ENCODE measurements around the gene C10orf53.

The C10orf53 gene, protein sequence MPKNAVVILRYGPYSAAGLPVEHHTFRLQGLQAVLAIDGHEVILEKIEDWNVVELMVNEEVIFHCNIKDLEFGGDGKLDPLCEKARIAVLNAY

GRCh38 chr10:49679480-49679893 is at the start of gene C10orf53:
Gene C10orf53, plus strand, starts transcription at chr10:49679651. Its CDS starts 47 bp downstream, at chr10:49679698.
- peak; percentile 19 to 68 for DNase-seq

DNA sequence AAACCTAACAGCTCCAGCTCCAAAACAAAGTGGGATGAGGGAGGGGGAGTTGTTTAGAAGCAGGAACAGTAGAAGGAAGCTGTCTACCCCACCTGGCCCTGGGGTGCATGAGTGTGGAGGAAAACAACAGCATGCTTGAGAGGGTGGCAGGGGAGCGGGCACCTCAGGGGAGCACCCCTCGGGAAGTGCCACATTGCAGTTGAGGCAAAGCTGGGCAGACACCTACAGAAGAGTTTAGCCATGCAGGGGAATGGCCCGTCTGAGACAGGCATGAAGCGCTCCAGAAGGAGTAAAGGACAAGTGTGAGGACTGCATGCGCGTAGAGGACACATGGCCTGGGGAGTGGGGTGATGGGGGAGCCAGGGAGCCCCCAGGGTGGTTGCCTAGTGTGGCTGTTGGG is 47.5 kb upstream of the C10orf53 start:
- DNase-seq: no peak

- no peak for DNase-seq
Measured at GRCh38 chr10:49632406-49633317, 46.8 kb upstream of the C10orf53 start.

DNA sequence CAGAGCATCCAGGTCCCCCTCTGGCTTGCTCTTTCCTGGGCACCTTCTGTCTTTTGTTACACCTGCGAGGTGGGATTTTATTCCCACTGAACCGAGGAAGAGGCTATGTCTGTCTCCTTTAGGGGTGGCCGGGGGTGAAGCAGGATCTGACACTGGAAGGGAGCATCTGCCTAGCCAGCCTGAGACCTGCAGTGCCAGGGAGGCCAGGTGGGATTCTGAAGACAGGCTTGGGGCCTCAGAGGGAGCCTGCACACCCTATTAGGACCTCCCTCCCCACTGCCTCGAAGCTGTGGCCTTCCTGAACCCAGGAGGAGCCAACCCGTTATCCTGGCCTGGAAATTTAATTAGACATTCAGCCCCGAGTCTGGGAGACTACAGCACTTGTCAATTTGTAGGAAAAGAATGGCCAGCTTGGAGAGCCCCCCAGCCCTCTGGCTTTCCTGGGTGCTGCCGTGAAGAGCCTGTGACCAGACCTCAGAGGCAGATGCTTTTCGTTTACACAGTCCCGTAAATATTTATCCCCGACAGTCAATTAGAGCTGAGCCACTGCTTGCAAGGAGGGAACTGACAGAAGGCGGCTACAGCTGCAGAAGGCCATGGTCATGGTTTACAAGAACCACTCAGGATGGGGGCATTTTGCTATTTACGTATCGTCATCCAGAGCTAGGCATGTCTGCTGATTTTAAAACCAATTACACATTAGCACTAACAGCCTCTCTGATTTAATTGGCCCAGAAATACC is 46.0 kb upstream of the C10orf53 start:
- peak; percentile 48 to 80 for DNase-seq

DNA sequence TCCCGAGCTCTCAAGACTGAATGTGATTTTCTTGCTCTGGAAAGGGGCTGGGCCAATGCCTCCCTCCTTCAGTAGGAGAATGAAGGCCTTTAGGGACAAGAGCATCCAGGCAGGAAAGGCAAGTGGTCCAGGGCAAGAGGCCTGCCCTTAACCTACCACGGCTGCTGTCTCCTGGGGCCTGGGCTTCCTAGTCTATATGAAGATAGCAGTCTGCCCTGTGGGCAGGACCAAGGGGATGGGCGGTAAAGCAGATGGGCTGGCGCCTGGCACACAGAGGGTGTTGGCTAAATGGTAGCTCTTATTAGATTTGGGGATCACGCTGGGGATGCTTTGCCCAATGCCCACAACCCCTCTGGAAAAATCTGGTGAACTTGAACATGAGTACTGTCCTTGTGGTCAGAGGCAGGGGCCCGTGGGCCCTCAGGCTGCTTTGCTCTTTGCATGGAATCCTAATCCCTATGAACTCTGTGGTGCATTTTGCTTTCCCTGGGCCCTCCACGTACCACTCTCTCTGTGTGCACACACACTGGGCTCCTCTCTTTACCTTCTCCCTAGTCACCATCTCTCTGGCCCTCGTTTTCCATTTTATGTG is 45.3 kb upstream of the C10orf53 start:
- DNase-seq: no peak

- no peak for DNase-seq
Measured at GRCh38 chr10:49642311-49642710, 37.1 kb upstream of the C10orf53 start.

GRCh38 chr10:49643241-49644034 is 36.0 kb upstream of the C10orf53 start:
- no peak for DNase-seq

- DNase-seq: no peak
Measured at GRCh38 chr10:49644035-49644646, 35.3 kb upstream of the C10orf53 start.

GRCh38 chr10:49645417-49645816 is 34.0 kb upstream of the C10orf53 start:
- DNase-seq: no peak

DNA sequence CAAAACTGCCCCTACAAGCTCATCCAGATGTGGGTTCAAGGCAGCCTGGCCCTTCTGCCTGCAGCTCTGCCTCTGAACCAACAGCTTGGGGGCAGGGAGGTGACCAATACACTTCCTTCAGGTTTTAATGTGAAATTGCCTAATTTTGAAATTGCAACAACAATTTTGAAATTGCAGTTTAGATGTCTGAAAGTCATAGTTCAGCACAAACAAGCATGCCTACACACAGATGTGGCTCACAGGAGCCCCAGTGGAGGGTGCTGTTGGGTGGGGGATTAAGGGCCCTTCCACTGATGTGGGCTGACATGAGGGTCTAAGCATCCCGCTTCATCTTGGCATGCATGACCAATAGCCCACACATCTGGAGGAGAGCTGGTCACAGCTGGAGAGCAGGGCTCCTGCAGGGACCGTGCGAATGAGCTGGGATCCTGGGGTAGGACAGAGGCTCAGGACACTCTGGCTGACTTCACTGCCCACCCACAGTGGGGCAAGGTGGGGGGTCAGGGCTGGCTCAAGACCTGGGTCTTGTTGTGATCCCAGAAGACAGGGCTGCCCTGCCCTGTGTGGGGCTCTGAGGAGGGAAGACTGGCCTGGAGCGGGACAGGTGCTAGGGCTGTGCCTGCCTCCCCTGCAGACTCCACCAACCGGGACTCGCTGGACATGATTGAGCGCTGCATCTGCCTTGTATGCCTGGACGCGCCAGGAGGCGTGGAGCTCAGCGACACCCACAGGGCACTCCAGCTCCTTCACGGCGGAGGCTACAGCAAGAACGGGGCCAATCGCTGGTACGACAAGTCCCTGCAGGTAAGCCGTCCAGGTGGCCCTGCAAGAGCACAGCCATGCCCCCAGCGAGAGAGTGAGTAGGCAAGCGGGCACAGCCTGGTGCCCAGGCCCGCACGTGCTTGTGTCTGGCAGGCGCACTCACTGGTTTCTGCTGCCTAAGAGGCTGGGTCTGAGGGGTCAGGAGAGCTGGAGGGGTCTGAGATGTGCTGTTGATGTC is 33.3 kb upstream of the C10orf53 start:
- DNase-seq: no peak

GRCh38 chr10:49647554-49647953 is 31.9 kb upstream of the C10orf53 start:
- no peak for DNase-seq

GRCh38 chr10:49647985-49648795 is 31.3 kb upstream of the C10orf53 start:
- no peak for DNase-seq

- no peak for DNase-seq
Measured at GRCh38 chr10:49649294-49649693, 30.2 kb upstream of the C10orf53 start.

DNA sequence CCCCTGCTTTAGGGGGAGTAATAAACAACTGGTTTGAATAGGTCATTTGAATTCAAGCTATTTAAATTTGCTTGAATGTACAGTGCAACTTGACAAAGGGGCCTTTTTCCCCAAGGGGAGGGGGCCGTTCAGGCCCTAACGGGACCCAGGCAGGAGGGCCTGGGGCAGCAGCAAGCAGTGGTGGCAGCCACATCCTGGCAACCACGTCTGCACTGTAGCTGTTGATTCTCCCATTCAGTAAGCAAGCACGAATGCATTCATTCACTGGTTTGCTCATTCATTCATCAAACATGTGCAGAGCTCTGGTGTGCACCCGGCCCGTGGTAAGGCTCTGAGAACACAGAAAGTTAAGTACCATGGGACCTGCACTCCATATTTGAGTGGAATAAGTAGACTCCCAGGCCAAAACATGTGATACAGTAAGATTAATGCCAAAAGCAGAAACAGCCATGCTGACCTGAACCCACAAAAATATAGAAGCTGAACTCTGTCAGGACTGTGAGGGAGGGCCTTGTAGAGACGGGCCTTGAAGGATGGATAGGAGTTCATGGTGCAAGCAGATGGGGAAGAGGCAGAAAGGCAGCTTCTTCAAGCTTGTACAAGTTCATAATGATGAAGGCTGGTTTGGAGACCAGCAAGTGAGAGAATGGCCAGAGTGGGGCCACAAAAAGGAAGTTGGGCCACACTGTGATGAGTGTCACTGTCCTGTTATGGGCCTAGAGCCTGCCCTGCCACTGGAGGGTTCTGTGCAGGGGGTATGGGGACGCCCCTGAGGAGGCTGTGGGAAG is 29.3 kb upstream of the C10orf53 start:
- DNase-seq: no peak

DNA sequence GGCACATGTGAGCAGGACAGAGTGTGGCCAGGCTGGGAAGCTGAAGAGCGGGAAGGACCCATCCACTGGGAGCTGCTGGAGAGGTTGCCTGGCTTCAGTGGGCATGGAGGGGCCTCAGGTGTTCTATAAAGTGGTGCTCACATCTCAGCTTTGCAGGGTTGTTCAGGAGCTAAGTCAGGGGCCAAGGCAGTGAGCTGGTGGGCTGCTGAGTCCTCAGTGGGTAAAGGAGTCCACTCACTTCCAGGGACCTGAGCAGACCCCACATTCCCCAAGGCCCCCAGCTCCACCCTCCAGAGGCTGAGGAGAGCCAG is 28.8 kb upstream of the C10orf53 start:
- DNase-seq: no peak

DNA sequence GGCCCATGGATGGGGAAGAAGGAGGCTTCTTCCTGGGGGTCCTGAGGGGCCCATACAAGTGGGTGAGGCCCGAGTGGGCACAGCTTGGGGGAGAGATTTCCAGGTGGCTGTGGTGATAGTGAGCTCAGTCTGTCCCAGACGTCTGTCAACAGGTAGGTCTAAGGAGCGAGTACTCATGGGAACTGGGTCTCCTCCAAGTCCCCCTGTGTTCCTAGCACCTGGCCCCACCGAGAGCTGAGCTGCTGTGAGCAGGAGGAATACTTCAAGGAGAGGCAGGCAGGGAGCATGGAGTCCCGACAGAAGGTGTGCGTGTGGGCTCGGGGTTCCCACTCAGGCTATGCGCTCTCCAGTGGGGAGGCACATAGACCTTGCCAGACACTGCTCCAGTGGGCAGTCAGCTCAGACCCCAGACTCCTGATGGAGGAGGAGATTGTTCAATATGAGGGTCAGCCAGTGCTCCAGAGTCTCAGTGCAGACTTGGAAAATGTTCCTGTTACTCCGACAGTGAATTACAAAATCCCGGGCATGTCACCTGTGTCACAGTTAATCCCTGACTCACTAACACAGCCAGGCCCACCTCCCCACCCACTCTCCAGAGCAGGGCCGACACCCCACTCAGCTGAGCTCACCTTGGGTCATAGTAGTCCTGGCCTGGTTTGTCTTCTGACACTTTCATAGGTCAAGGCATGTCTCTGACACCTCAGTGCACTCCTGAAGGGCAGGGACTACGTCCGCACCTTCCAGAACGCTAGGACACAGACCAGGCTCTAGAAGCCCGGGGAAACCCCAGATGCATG is 28.2 kb upstream of the C10orf53 start:
- no peak for DNase-seq

DNA sequence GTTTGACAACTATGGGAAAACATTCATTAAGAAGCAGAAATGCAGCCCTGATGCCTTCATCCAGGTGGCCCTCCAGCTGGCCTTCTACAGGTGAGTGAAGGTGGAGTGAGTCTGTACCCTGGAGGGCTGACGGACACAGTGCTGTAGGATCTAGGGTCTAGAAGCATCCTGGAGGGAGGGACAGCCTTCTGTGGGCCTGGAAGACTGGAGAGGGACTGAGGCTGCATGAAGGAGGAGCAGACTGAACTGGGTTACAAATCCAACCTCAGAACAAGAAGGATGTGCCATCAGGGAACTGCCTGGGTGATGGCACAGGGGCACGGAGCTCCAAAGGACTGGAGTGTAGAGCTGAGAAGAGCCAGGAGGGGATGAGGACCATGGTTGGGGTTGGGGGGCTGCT is 27.5 kb upstream of the C10orf53 start:
- no peak for DNase-seq

Data from NCI-H524 (cell line).